PFSK-1 (cell line): Measurements from ENCODE around the gene LRRC8A.

Experiments used
- FOXP2 ChIP-seq: optimal IDR thresholded peaks from 2 replicates; pipeline ENCODE3; 2011; ENCODE audit warnings: borderline replicate concordance, control low read depth, inconsistent platforms; ENCODE audit not compliant: insufficient read depth; ENCODE audit errors: extremely low read length, extremely low read depth
- POLR2AphosphoS5 ChIP-seq: IDR thresholded peaks from 2 replicates; pipeline ENCODE4 v1.6.1; 2012; ENCODE audit warnings: low read depth, mild to moderate bottlenecking, control low read depth, low read length, moderate library complexity
- REST ChIP-seq, 2 experiments: IDR thresholded peaks; 2 replicates each; pipeline versions ENCODE4 v1.6.1 to v1.8.0; 2011 to 2012; ENCODE audit warnings: low read depth in 2 of 2, low read length in 2 of 2, control low read depth in 1 of 2, inconsistent platforms in 1 of 2, mild to moderate bottlenecking in 1 of 2, moderate library complexity in 1 of 2; ENCODE audit not compliant: insufficient read depth in 1 of 2
- SIN3A ChIP-seq: IDR thresholded peaks from 2 replicates; pipeline ENCODE4 v1.6.1; 2012; ENCODE audit warnings: mild to moderate bottlenecking, low read length, moderate library complexity, borderline replicate concordance; ENCODE audit not compliant: insufficient read depth
- TAF1 ChIP-seq: IDR thresholded peaks from 2 replicates; pipeline ENCODE4 v1.6.1; 2012; ENCODE audit warnings: low read length, control low read depth, borderline replicate concordance; ENCODE audit not compliant: insufficient read depth

The LRRC8A gene

GRCh38 chr9:128936171-128936865 lies 54.4 kb downstream of the LRRC8A start:
- no peak for TF ChIP-seq REST (IDR thresholded peaks at IDR 0.05; ENCODE audit: insufficient read depth in 1 of 2, low read depth in 2 of 2, low read length in 2 of 2)
- TF ChIP-seq SIN3A, result no peak
- no peak for TF ChIP-seq POLR2AphosphoS5
- no peak for TF ChIP-seq TAF1
- no peak for TF ChIP-seq FOXP2

DNA sequence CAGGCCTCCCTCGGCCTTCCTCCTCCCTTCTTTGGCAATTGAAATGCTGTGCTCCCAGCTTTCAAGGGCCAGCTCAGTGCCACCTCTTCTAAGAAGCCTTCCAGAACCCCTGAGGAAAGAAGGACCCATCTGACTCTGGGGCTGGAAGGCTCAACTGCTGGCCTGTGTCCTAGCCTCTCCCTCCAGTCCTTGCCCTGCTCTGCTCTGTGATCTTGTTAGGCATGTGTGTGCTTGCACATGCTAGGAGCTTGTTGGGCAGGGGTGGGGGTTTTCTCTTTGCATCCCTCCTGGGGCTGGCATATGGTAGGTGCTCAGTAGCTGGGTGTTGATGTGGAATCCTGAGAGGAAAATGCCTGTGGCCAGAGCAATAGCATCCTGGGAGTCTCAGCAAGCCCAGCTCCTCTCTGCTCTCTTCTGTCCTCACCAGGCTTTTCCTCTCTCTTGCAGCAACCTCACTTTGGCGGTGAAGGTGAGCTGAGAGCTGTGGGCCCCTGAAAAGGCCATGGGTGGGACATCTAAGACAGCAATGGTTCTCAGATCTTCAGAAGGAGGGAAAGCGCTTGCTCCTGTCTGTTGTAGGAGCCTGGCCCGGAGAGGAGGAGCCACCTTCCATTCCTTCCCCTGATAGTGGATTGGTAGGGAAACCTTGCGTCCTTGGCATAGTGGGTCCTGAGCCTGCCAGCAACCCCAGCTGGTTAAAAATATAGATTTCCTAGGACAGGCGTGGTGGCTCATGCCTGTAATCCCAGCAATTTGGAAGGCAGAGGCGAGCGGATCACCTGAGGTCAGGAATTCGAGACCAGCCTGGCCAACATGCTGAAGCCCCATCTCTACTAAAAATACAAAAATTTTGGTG lies 55.6 kb downstream of the LRRC8A start:
- no peak for TF ChIP-seq TAF1
- TF ChIP-seq POLR2AphosphoS5, result no peak

GRCh38 chr9:128940271-128940921 lies 58.5 kb downstream of the LRRC8A start:
- no peak for TF ChIP-seq FOXP2
- no peak for TF ChIP-seq REST (IDR thresholded peaks at IDR 0.05; ENCODE audit: insufficient read depth in 1 of 2, low read depth in 2 of 2, low read length in 2 of 2)
- TF ChIP-seq POLR2AphosphoS5, result no peak
- TF ChIP-seq TAF1, result no peak
- TF ChIP-seq SIN3A, result no peak

DNA sequence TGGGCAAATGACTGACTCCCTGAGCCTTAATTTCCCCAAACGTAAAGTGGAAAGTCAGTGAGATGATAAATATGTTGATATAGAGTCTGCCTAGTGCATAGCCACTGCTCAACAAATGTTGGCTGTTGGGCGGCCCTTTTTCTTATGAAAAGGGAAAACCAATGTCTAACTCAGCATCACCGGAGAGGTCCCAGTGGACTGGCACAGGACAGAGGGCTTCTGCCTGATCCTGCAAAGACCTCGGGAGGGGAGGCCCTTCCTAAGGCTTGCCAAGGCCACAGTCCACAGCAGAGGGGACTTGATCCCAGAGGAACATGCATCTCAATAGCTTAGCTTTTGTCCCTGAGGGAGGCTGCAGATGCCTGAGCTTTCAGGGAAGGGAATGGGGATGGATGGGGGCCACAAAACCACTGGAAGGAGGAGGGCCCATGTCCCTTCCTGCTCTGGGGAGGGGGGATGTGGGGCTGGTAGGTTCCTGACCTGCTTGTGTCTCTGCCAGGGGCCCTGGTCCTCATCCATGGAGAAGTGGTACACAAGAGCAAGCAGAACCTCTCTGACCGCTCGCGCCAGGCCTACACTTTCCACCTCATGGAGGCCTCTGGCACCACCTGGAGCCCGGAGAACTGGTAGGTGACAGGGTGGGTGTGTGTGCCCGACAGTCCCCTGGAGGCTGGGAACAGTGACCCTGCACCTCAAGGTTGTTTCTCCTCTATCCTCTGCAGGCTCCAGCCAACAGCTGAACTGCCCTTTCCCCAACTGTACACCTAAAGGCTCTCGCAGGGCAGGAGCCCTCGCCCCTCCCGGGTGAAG lies 59.2 kb downstream of the LRRC8A start:
- TF ChIP-seq TAF1 (no peak), SIN3A (no peak), FOXP2 (no peak), REST (IDR thresholded peaks at IDR 0.05; ENCODE audit: insufficient read depth in 1 of 2, low read depth in 2 of 2, low read length in 2 of 2) (no peak), POLR2AphosphoS5 (no peak)
